ENCODE results near the gene EVI5L. TPM values are rescaled to one million over a fixed set of nuclear protein-coding genes. Genes with fewer than 3 reads are reported as not detected.

Gene EVI5L
- polyA plus RNA-seq, 1 of the 3 experiments (the other 2 are of a cell fraction), result 9.7 TPM

GRCh38 chr19:7857727-7858108 is 27.7 kb downstream of the EVI5L start:
- Histone ChIP-seq H3K27me3 (ENCODE audit: insufficient read depth) (no peaks in the 10 kb centered on the region), H3K36me3 (replicated peaks in 1 of 2; ENCODE audit: control insufficient read depth in 1 of 2, insufficient read depth in 2 of 2, low read length in 1 of 2) (no peaks in the 10 kb centered on the region), H3K9me2 (no peaks in the 10 kb centered on the region), H3K9ac (no peak overlapping the region), H3F3A (replicated peaks; ENCODE audit: insufficient read depth) (no peaks in the 10 kb centered on the region), H3K79me2 (ENCODE audit: insufficient read depth) (no peaks in the 10 kb centered on the region), H3K9me3 (no peaks in the 10 kb centered on the region), H3K4me1 (ENCODE audit: control insufficient read depth in 1 of 2, insufficient read depth in 2 of 2, low read depth in 1 of 2, low read length in 1 of 2) (peaks cover 0 to 16% of the 10 kb centered on the region in 2 experiments; a peak in 1 of 4 replicates), H3K27ac (ENCODE audit: low read depth in 2 of 2, low read length in 1 of 2) (no peak overlapping the region), H4K20me1 (ENCODE audit: insufficient read depth) (no peaks in the 10 kb centered on the region), H3K4me3 (ENCODE audit: low read depth in 2 of 2, low read length in 1 of 2) (no peak overlapping the region), H3K4me2 (no peak overlapping the region), H2AFZ (ENCODE audit: low read depth) (no peak overlapping the region)
- ChIA-PET POLR2A (interaction anchor here (1.0 kb wide), 1 partner anchor 85 kb away, joined by 3 read pairs; the partner anchor contains the start of gene TIMM44), CTCF (interaction anchor here (0.7 to 1.8 kb wide), 3 partner anchors 9 to 66 kb away, joined by 3 to 5 read pairs (median 4); no protein-coding TSS in a partner anchor)
- no peak for DNase-seq
- no CpG with 5 or more reads among the region's 8 CpGs for WGBS (ENCODE audit: low lambda C conversion rate)
- TF ChIP-seq RAD21 (IDR thresholded peaks at IDR 0.05; ENCODE audit: low read length) (no peak), YY1 (IDR thresholded peaks at IDR 0.05; ENCODE audit: low read depth) (no peak), GATA2 (CRISPR knock-in tag; IDR thresholded peaks at IDR 0.05) (no peak), ZBTB33 (IDR thresholded peaks at IDR 0.05; ENCODE audit: borderline replicate concordance, low read depth) (no peak), JUND (IDR thresholded peaks at IDR 0.05) (no peak), TEAD4 (IDR thresholded peaks at IDR 0.05; ENCODE audit: borderline replicate concordance, insufficient read depth) (no peak)

GRCh38 chr19:7858109-7858770 is 28.2 kb downstream of the EVI5L start:
- Histone ChIP-seq H3K4me3 (ENCODE audit: low read depth in 2 of 2, low read length in 1 of 2) (no peak overlapping the region), H3K27me3 (ENCODE audit: insufficient read depth) (no peaks in the 10 kb centered on the region), H3K9me3 (no peaks in the 10 kb centered on the region), H3K9ac (no peak overlapping the region), H2AFZ (ENCODE audit: low read depth) (no peak overlapping the region), H3K27ac (ENCODE audit: low read depth in 2 of 2, low read length in 1 of 2) (no peak overlapping the region), H3K79me2 (ENCODE audit: insufficient read depth) (no peaks in the 10 kb centered on the region), H3K36me3 (replicated peaks in 1 of 2; ENCODE audit: control insufficient read depth in 1 of 2, insufficient read depth in 2 of 2, low read length in 1 of 2) (no peaks in the 10 kb centered on the region), H3K4me2 (no peak overlapping the region), H3K4me1 (ENCODE audit: control insufficient read depth in 1 of 2, insufficient read depth in 2 of 2, low read depth in 1 of 2, low read length in 1 of 2) (peaks cover 0 to 16% of the 10 kb centered on the region in 2 experiments; a peak in 1 of 4 replicates), H3F3A (replicated peaks; ENCODE audit: insufficient read depth) (no peaks in the 10 kb centered on the region), H4K20me1 (ENCODE audit: insufficient read depth) (no peaks in the 10 kb centered on the region), H3K9me2 (no peaks in the 10 kb centered on the region)
- CTCF ChIA-PET, result interaction anchor here (0.7 to 1.8 kb wide), 3 partner anchors 19 to 86 kb away, joined by 3 to 5 read pairs (median 5); partner anchors contain the start of gene TIMM44
- WGBS (ENCODE audit: low lambda C conversion rate), result 91% methylated on average over 18 of the region's 29 CpGs
- TF ChIP-seq RAD21 (IDR thresholded peaks at IDR 0.05; ENCODE audit: low read length), result no peak
- no peak for TF ChIP-seq SMC3 (IDR thresholded peaks at IDR 0.05; ENCODE audit: low read depth, low read length)
- no peak for TF ChIP-seq ZBTB33 (IDR thresholded peaks at IDR 0.05; ENCODE audit: borderline replicate concordance, low read depth)
- no peak for TF ChIP-seq CTCF (IDR thresholded peaks at IDR 0.05)
- TF ChIP-seq IRF3 (IDR thresholded peaks at IDR 0.05; ENCODE audit: low read depth, low read length), result no peak
- TF ChIP-seq, protein P1, sequence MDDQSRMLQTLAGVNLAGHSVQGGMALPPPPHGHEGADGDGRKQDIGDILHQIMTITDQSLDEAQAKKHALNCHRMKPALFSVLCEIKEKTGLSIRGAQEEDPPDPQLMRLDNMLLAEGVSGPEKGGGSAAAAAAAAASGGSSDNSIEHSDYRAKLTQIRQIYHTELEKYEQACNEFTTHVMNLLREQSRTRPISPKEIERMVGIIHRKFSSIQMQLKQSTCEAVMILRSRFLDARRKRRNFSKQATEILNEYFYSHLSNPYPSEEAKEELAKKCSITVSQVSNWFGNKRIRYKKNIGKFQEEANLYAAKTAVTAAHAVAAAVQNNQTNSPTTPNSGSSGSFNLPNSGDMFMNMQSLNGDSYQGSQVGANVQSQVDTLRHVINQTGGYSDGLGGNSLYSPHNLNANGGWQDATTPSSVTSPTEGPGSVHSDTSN (IDR thresholded peaks at IDR 0.05), result no peak
- no peak for TF ChIP-seq MEF2A (IDR thresholded peaks at IDR 0.05; ENCODE audit: borderline replicate concordance, low read depth)
- TF ChIP-seq USF2 (IDR thresholded peaks at IDR 0.05; ENCODE audit: borderline replicate concordance, low read depth, low read length), result no peak
- TF ChIP-seq RCOR1 (IDR thresholded peaks at IDR 0.05; ENCODE audit: low read length), result no peak
- no peak for TF ChIP-seq SIN3A (IDR thresholded peaks at IDR 0.05; ENCODE audit: borderline replicate concordance, low read depth, low read length)
- TF ChIP-seq CHD2 (IDR thresholded peaks at IDR 0.05; ENCODE audit: low read length, partially characterized antibody), result no peak
- POLR2A ChIA-PET, result interaction anchor here (1.0 kb wide), 1 partner anchor 85 kb away, joined by 3 read pairs; the partner anchor contains the start of gene TIMM44
- no peak for DNase-seq
